ENCODE data around the gene SUMO1. TPM values are rescaled to one million over a fixed set of nuclear protein-coding genes. Genes with fewer than 3 reads are reported as not detected.

SUMO1 gene
- total RNA-seq, 1 donor from 2014 or later = 82.1 TPM

- DNase-seq (ENCODE audit: low spot score) = no peak
- Mint-ChIP-seq H3K4me3 (ENCODE audit: unreplicated experiment) (no peak overlapping the region), H3K27me3 (ENCODE audit: low read depth) (no peaks in the 10 kb centered on the region), H3K36me3 (ENCODE audit: low read depth) (no peaks in the 10 kb centered on the region), H3K9me3 (ENCODE audit: low read depth) (peaks cover 4% of the 10 kb centered on the region), H3K4me1 (ENCODE audit: low read depth) (peaks cover 24% of the 10 kb centered on the region), H3K27ac (ENCODE audit: unreplicated experiment) (peak overlapping the region; percentile 85)
- TF ChIP-seq CTCF (IDR thresholded peaks at IDR 0.05) = no peak
Observed at GRCh38 chr2:202185156-202185555, 53.2 kb downstream of the SUMO1 start.

- H3K36me3 Mint-ChIP-seq (ENCODE audit: low read depth) = no peaks in the 10 kb centered on the region
Observed at GRCh38 chr2:202184557-202184956, 53.8 kb downstream of the SUMO1 start.

GRCh38 chr2:202178346-202178958, 59.9 kb downstream of the SUMO1 start:
- no peaks in the 10 kb centered on the region for H3K4me1 Mint-ChIP-seq (ENCODE audit: low read depth)
- peaks cover 7% of the 10 kb centered on the region for H3K9me3 Mint-ChIP-seq (ENCODE audit: low read depth)
- peak; percentile 92 for TF ChIP-seq CTCF (IDR thresholded peaks at IDR 0.05)
- no peak overlapping the region for H3K4me3 Mint-ChIP-seq (ENCODE audit: unreplicated experiment)
- no peaks in the 10 kb centered on the region for H3K27me3 Mint-ChIP-seq (ENCODE audit: low read depth)
- H3K27ac Mint-ChIP-seq (ENCODE audit: unreplicated experiment) = no peak overlapping the region
- no peaks in the 10 kb centered on the region for H3K36me3 Mint-ChIP-seq (ENCODE audit: low read depth)
- DNase-seq (ENCODE audit: low spot score) = no peak

More at GRCh38 chr2:202184557-202184956, 53.8 kb downstream of the SUMO1 start:
- H3K4me3 Mint-ChIP-seq (ENCODE audit: unreplicated experiment) = no peak overlapping the region
- no peaks in the 10 kb centered on the region for H3K27me3 Mint-ChIP-seq (ENCODE audit: low read depth)
- H3K4me1 Mint-ChIP-seq (ENCODE audit: low read depth) = peaks cover 24% of the 10 kb centered on the region
- H3K27ac Mint-ChIP-seq (ENCODE audit: unreplicated experiment) = no peak overlapping the region
- no peak for TF ChIP-seq CTCF (IDR thresholded peaks at IDR 0.05)
- no peak for DNase-seq (ENCODE audit: low spot score)
- peaks cover 4% of the 10 kb centered on the region for H3K9me3 Mint-ChIP-seq (ENCODE audit: low read depth)

- peaks cover 3% of the 10 kb centered on the region for H3K9me3 Mint-ChIP-seq (ENCODE audit: low read depth)
- DNase-seq (ENCODE audit: low spot score) = no peak
Observed at GRCh38 chr2:202172439-202173211, 65.8 kb downstream of the SUMO1 start.

More at GRCh38 chr2:202172439-202173211, 65.8 kb downstream of the SUMO1 start:
- no peaks in the 10 kb centered on the region for H3K36me3 Mint-ChIP-seq (ENCODE audit: low read depth)
- no peak overlapping the region for H3K27ac Mint-ChIP-seq (ENCODE audit: unreplicated experiment)
- no peak for TF ChIP-seq CTCF (IDR thresholded peaks at IDR 0.05)
- peaks cover 7% of the 10 kb centered on the region for H3K4me1 Mint-ChIP-seq (ENCODE audit: low read depth)
- no peak overlapping the region for H3K4me3 Mint-ChIP-seq (ENCODE audit: unreplicated experiment)
- H3K27me3 Mint-ChIP-seq (ENCODE audit: low read depth) = no peaks in the 10 kb centered on the region

All from chondrocyte (in vitro differentiated cells).